ENCODE data around the gene MYLIP. TPM values are rescaled to one million over a fixed set of nuclear protein-coding genes. Genes with fewer than 3 reads are reported as not detected.

MYLIP gene
- total and polyA plus RNA-seq, 12 donors: 6.9 to 22.5 (median 12.8) TPM

GRCh38 chr6:16190214-16190613 lies 61.3 kb downstream of the MYLIP start:
- WGBS, 2 donors: 78 to 87% methylated on average over 1 of the region's 1 CpG
- no peak for TF ChIP-seq CTCF (IDR thresholded peaks at IDR 0.05)
- Histone ChIP-seq H3K27me3 (peaks cover 0 to 22% (median 3%) of the 10 kb centered on the region in 7 donors), H3K4me1 (peaks cover 0 to 7% (median 0%) of the 10 kb centered on the region in 9 donors), H3K9me3 (no peaks in the 10 kb centered on the region), H3K36me3 (no peaks in the 10 kb centered on the region), H3K27ac (no peak overlapping the region), H3K4me3 (no peak overlapping the region)
- ATAC-seq: no peak
- DNase-seq: no peak
- intact Hi-C loops (cut with DNase I): no loop called here

- Histone ChIP-seq H3K27ac (no peak overlapping the region), H3K27me3 (peaks cover 0 to 29% (median 9%) of the 10 kb centered on the region in 7 donors), H3K4me1 (peaks cover 0 to 10% (median 0%) of the 10 kb centered on the region in 9 donors), H3K4me3 (no peak overlapping the region), H3K36me3 (no peaks in the 10 kb centered on the region), H3K9me3 (no peaks in the 10 kb centered on the region)
- DNase-seq (no peak), ATAC-seq (no peak)
- intact Hi-C loops (cut with DNase I): no loop called here
- WGBS, 2 donors: 88 to 91% methylated on average over 14 of the region's 14 CpGs
- TF ChIP-seq CTCF (IDR thresholded peaks at IDR 0.05): no peak
Measured at GRCh38 chr6:16196260-16196983, 67.5 kb downstream of the MYLIP start.

- peaks cover 0 to 23% (median 5%) of the 10 kb centered on the region in 7 donors for H3K27me3 ChIP-seq
- H3K27ac ChIP-seq: no peak overlapping the region
- WGBS, 2 donors: 84 to 90% methylated on average over 19 of the region's 19 CpGs
- DNase-seq: no peak
- ATAC-seq: no peak
- H3K4me3 ChIP-seq: no peak overlapping the region
- H3K9me3 ChIP-seq: no peaks in the 10 kb centered on the region
- H3K4me1 ChIP-seq: peaks cover 0 to 10% (median 0%) of the 10 kb centered on the region in 9 donors
- intact Hi-C loops (cut with DNase I): no loop called here
- H3K36me3 ChIP-seq: no peaks in the 10 kb centered on the region
- no peak for TF ChIP-seq CTCF (IDR thresholded peaks at IDR 0.05)
Measured at GRCh38 chr6:16196984-16197546, 68.2 kb downstream of the MYLIP start.

Small RNA genes within 50 kb of the gene (microRNA-seq; reads per million reads assigned to microRNA genes)
- 0 reads per million in 2 donors for gene MIR4639

Other genes starting within 250 kb of the MYLIP start
- gene GMPR, start 109.5 kb downstream of the MYLIP start, total RNA-seq: 100 to 1,000 TPM in 4 of 10 donors, 10 to 100 TPM in 6; 74.1 to 139 (median 96.8) TPM
- gene GMPR, start 109.5 kb downstream of the MYLIP start, polyA plus RNA-seq: 100 to 1,000 TPM; 161 to 334 TPM

All from heart right ventricle (tissue), 16 donors.